HCT116 (cell line): Measurements from ENCODE around the gene RAVER1.
"Not testable (repeated sequence)": the region's sequence is repeated elsewhere in the genome, so short reads cannot be mapped to it uniquely, and the experiment has no call there.

Experiments
- CTCF ChIP-seq, 3 experiments: fragments of 200-600 bp in 1 of 3; sonication (generic) in 1 of 3; IDR thresholded peaks in 2 of 3; conservative IDR thresholded peaks in 1 of 3; 2 replicates each; pipeline ENCODE4 v1.5.1; 2012 to 2017; ENCODE audit warnings: low read depth in 2 of 3, low read length in 2 of 3, antibody characterized with exemption in 1 of 3, borderline replicate concordance in 1 of 3, control low read depth in 1 of 3, mild to moderate bottlenecking in 1 of 3, mixed read lengths in 1 of 3, mixed run types in 1 of 3, moderate library complexity in 1 of 3; ENCODE audit not compliant: insufficient read depth in 1 of 3
- POLR2A ChIP-seq: IDR thresholded peaks from 2 replicates; pipeline ENCODE4 v1.7.0; 2011; ENCODE audit warnings: borderline replicate concordance; ENCODE audit not compliant: insufficient read depth, insufficient read length; ENCODE audit errors: extremely low read depth
- POLR2AphosphoS5 ChIP-seq: IDR thresholded peaks from 2 replicates; pipeline ENCODE4 v1.6.1; 2011; ENCODE audit warnings: mild to moderate bottlenecking, low read depth, low read length, moderate library complexity
- RAD21 ChIP-seq: IDR thresholded peaks from 2 replicates; pipeline ENCODE4 v1.6.1; 2012; ENCODE audit warnings: low read depth, mild to moderate bottlenecking

GRCh38 chr19:10377140-10377640 is 43.9 kb upstream of the RAVER1 start:
- not testable (repeated sequence) for TF ChIP-seq POLR2A; CTCF (IDR thresholded peaks at IDR 0.05 in 2 of 3, conservative IDR thresholded peaks at IDR 0.05 in 1 of 3; ENCODE audit: borderline replicate concordance in 1 of 3, insufficient read depth in 1 of 3, low read depth in 2 of 3, low read length in 2 of 3); RAD21; POLR2AphosphoS5
